DOHH2 (cell line): ENCODE data around the gene ZSCAN2.

ENCODE experiments used
- H3F3A ChIP-seq: fragments of 200-600 bp; sonication (generic), shearing (Covaris generic); 2 replicates; pipeline ENCODE4 v1.6.0; 2016; ENCODE audit warnings: antibody characterized with exemption, mild to moderate bottlenecking; ENCODE audit not compliant: control insufficient read depth, insufficient read depth
- H3K27ac ChIP-seq: fragments of 200-600 bp; sonication (generic); 2 replicates; pipeline ENCODE4 v1.5.1; 2014; ENCODE audit warnings: low read depth, mild to moderate bottlenecking, low read length, moderate library complexity
- H3K27me3 ChIP-seq: fragments of 200-600 bp; sonication (generic); 2 replicates; pipeline ENCODE4 v1.6.1; 2014; ENCODE audit warnings: mild to moderate bottlenecking, low read length, mixed read lengths; ENCODE audit not compliant: control insufficient read depth
- H3K36me3 ChIP-seq: fragments of 200-600 bp; sonication (generic); 2 replicates; pipeline ENCODE4 v1.6.1; 2014; ENCODE audit warnings: mild to moderate bottlenecking, low read length, moderate library complexity, mixed read lengths; ENCODE audit not compliant: control insufficient read depth
- H3K4me1 ChIP-seq: fragments of 200-600 bp; sonication (generic); 2 replicates; pipeline ENCODE4 v1.6.1; 2014; ENCODE audit warnings: mild to moderate bottlenecking, low read length, mixed read lengths; ENCODE audit not compliant: control insufficient read depth
- H3K4me2 ChIP-seq: fragments of 200-600 bp; sonication (generic); 2 replicates; pipeline ENCODE4 v1.6.0; 2014; ENCODE audit warnings: mild to moderate bottlenecking, low read length, moderate library complexity
- H3K4me3 ChIP-seq: fragments of 200-600 bp; sonication (generic); 2 replicates; pipeline ENCODE4 v1.5.1; 2014; ENCODE audit warnings: mild to moderate bottlenecking, low read length, mixed read lengths
- H3K79me2 ChIP-seq: fragments of 200-600 bp; sonication (generic); 2 replicates; pipeline ENCODE4 v1.6.1; 2014; ENCODE audit warnings: mild to moderate bottlenecking, low read length, mixed read lengths; ENCODE audit not compliant: control insufficient read depth
- H3K9me2 ChIP-seq: fragments of 200-600 bp; sonication (generic); replicated peaks from 2 replicates; pipeline ENCODE4 v1.6.1; 2014; ENCODE audit warnings: mild to moderate bottlenecking, low read length, mixed read lengths; ENCODE audit not compliant: control insufficient read depth
- H3K9me3 ChIP-seq: fragments of 200-600 bp; sonication (generic); 2 replicates; pipeline ENCODE4 v1.6.1; 2014; ENCODE audit warnings: antibody characterized with exemption, low read length, mixed read lengths; ENCODE audit not compliant: control insufficient read depth, insufficient read depth
- H4K20me1 ChIP-seq: fragments of 200-600 bp; sonication (generic); 2 replicates; pipeline ENCODE4 v1.6.0; 2014; ENCODE audit warnings: low read depth, mild to moderate bottlenecking, antibody characterized with exemption, low read length, moderate library complexity; ENCODE audit not compliant: control insufficient read depth, insufficient read depth
- EZH2phosphoT487 ChIP-seq: fragments of 200-600 bp; sonication (generic); IDR thresholded peaks from 2 replicates; pipeline ENCODE4 v1.6.1; 2017; ENCODE audit warnings: borderline replicate concordance, mild to moderate bottlenecking, antibody characterized with exemption, low read length, moderate library complexity, mixed read lengths
- TF ChIP-seq, protein P1 (sequence below): fragments of 200-600 bp; sonication (generic); IDR thresholded peaks from one replicate; pipeline ENCODE4 v1.5.1; 2014; ENCODE audit warnings: antibody characterized with exemption, mild to moderate bottlenecking, low read depth, low read length; ENCODE audit not compliant: poor library complexity, severe bottlenecking

The ZSCAN2 gene

GRCh38 chr15:84643838-84644237, 43.0 kb downstream of the ZSCAN2 start:
- H3K36me3 ChIP-seq, result peaks cover 91% of the 10 kb centered on the region
- H4K20me1 ChIP-seq, result no peaks in the 10 kb centered on the region
- H3K27me3 ChIP-seq, result no peaks in the 10 kb centered on the region
- H3K4me2 ChIP-seq, result no peak overlapping the region
- H3K9me2 ChIP-seq, result no peaks in the 10 kb centered on the region
- H3K27ac ChIP-seq, result no peak overlapping the region
- peaks cover 5% of the 10 kb centered on the region for H3F3A ChIP-seq
- no peaks in the 10 kb centered on the region for H3K79me2 ChIP-seq
- TF ChIP-seq EZH2phosphoT487, result no peak
- TF ChIP-seq, protein P1, sequence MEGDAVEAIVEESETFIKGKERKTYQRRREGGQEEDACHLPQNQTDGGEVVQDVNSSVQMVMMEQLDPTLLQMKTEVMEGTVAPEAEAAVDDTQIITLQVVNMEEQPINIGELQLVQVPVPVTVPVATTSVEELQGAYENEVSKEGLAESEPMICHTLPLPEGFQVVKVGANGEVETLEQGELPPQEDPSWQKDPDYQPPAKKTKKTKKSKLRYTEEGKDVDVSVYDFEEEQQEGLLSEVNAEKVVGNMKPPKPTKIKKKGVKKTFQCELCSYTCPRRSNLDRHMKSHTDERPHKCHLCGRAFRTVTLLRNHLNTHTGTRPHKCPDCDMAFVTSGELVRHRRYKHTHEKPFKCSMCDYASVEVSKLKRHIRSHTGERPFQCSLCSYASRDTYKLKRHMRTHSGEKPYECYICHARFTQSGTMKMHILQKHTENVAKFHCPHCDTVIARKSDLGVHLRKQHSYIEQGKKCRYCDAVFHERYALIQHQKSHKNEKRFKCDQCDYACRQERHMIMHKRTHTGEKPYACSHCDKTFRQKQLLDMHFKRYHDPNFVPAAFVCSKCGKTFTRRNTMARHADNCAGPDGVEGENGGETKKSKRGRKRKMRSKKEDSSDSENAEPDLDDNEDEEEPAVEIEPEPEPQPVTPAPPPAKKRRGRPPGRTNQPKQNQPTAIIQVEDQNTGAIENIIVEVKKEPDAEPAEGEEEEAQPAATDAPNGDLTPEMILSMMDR, result no peak
- no peaks in the 10 kb centered on the region for H3K9me3 ChIP-seq
- peaks cover 9% of the 10 kb centered on the region for H3K4me1 ChIP-seq
- H3K4me3 ChIP-seq, result no peak overlapping the region

GRCh38 chr15:84645496-84645895, 44.7 kb downstream of the ZSCAN2 start:
- Histone ChIP-seq H3K27ac (no peak overlapping the region), H3K4me3 (no peak overlapping the region), H3K36me3 (peaks cover 88% of the 10 kb centered on the region), H3K9me2 (no peaks in the 10 kb centered on the region), H3F3A (peaks cover 5% of the 10 kb centered on the region), H3K27me3 (no peaks in the 10 kb centered on the region), H3K4me2 (no peak overlapping the region), H4K20me1 (no peaks in the 10 kb centered on the region), H3K79me2 (no peaks in the 10 kb centered on the region), H3K9me3 (no peaks in the 10 kb centered on the region), H3K4me1 (peaks cover 9% of the 10 kb centered on the region)
- TF ChIP-seq, protein P1, result no peak
- no peak for TF ChIP-seq EZH2phosphoT487

DNA sequence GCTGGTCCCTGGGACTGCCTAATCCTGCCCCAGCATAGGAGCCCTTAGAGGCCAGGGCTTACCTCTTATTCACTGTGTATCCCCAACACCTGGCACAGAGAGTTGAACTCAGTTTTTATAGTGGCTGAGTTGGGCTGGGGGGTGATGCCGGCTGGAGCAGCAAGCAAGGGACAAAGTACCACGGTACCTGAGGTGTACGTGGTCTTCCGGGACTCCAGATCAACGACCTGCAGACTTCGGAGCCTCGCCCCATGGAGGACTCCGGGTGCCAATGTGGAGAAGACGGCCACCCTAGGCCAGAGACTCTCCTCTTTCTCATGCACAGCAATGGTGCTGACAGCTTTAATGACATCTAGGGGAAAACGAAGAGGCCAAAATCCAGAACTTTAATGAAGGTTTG, 45.2 kb downstream of the ZSCAN2 start:
- no peak for TF ChIP-seq EZH2phosphoT487
- TF ChIP-seq, protein P1, result no peak
- Histone ChIP-seq H3K4me1 (peaks cover 9% of the 10 kb centered on the region), H3K79me2 (no peaks in the 10 kb centered on the region), H3F3A (peaks cover 2% of the 10 kb centered on the region), H3K36me3 (peaks cover 89% of the 10 kb centered on the region), H3K27ac (no peak overlapping the region), H3K27me3 (no peaks in the 10 kb centered on the region), H3K9me3 (no peaks in the 10 kb centered on the region), H3K4me3 (no peak overlapping the region), H3K4me2 (no peak overlapping the region), H3K9me2 (no peaks in the 10 kb centered on the region), H4K20me1 (no peaks in the 10 kb centered on the region)
